Hepatic stellate cell (primary cell): ENCODE data around the gene IRS2.
"Not testable (repeated sequence)": the region's sequence is repeated elsewhere in the genome, so short reads cannot be mapped to it uniquely, and the experiment has no call there.

ENCODE experiments used
- DNase-seq: peaks from one replicate; pipeline ENCODE4 v3.0.0; 2011; ENCODE audit warnings: low spot score

IRS2 gene

DNA sequence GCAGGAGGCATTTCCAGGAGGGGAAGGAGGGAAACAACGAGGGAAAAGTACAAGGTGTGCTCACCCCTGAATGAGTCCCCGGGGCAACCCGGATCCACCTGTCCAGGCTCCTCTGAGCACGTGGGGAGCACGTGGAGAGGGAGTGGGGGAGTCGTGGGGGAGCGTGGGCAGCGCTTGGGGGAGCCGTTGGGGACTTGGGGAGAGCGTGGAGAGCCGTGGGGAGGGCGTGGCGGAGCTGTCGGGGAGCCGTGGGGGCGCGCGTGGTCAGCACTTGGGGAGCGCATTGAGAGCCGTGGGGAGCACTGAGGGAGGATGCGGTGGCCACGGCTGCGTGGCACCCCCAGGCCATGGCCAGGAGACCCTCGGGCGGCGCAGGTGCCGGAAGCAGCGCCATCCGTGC lies 52.8 kb downstream of the IRS2 start:
- DNase-seq: no peak

DNA sequence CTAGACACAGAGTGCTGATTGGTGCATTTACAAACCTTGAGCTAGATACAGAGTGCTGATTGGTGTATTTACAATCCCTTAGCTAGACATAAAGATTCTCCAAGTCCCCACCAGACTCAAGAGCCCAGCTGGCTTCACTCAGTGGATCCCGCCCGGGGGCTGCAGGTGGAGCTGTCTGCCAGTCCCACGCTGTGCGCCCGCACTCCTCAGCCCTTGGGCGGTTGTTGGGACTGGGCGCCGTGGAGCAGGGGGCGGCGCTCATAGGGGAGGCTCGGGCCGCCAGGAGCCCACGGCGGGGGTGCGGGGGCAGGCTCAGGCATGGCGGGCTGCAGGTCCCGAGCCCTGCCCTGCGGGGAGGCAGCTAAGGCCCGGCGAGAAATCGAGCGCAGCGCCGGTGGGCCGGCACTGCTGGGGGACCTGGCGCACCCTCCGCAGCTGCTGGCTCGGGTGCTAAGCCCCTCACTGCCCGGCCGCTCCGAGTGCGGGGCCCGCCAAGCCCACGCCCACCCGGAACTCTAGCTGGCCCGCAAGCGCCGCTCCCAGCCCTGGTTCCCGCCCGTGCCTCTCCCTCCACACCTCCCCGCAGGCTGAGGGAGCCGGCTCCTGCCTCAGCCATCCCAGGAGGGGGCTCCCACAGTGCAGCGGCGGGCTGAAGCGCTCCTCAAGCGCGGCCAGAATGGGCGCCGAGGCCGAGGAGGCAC lies 53.8 kb downstream of the IRS2 start:
- not testable (repeated sequence) for DNase-seq

DNA sequence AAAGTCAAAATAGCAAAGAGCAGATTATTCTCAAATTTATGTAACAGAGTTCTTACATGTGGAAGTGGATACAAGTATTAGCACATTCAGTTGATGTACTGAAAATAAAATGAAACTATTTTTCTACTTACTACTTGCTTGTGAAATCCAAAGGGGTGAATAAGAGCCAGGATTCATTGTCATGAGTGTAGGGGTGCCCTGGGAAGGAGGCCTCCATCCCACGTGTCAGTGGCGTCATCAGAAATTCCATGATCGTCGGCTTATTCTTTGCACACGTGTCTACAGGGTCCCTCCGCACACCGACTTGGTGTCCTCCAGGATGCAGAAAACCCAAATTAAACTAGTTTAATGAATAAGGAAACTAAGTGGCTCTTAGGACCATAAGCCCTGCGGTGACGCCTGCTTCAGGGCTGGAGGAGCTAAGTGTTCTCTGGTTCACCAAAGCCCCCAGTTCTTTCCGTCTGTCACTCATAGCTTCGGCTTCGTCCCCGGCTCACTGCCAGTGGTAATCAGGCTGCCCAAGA lies 55.5 kb downstream of the IRS2 start:
- DNase-seq: no peak

DNA sequence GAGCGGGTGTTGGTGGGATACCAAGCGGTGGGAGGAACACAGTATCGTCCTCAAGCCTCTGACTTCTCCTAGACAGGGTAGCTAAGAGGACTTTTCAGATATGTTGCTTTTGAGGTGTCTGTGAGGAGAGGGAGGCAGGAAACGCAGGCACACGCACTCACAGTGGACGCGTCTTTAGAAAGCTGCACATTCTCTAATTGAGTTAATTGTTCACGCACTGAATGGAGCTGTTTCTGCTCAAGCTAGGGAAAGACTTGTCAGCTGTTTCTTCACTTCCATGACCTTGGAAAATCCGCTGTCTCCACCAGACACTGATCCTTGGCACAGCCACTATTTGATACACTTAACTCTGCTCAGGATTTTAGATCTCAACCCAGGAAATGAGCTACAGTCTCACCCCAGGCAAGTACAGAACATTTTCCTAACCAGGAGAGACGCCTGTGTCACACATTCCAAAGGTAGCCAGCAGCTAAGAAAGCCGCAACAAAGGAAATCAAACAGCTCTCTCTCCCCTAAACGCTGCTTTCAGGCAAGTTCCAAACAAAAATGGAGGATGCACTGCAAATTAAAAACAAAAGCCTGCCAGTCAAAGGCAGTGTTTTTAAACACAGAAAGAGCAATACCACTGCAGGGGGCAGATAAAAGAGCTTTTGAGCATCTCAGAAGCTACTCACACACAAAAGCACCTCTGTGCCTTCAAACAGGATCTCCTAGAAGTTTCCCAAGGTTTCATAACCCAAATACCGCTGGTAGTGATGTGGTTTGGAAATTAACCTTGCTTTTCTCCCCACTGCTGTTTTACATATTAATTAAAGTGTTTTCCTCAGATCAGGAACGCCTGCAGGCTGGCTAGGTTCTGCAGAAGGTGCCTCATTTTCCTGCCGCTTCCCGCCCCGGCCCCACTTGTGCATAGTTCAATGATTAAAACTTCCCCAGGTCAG lies 57.3 kb downstream of the IRS2 start:
- DNase-seq: no peak

DNA sequence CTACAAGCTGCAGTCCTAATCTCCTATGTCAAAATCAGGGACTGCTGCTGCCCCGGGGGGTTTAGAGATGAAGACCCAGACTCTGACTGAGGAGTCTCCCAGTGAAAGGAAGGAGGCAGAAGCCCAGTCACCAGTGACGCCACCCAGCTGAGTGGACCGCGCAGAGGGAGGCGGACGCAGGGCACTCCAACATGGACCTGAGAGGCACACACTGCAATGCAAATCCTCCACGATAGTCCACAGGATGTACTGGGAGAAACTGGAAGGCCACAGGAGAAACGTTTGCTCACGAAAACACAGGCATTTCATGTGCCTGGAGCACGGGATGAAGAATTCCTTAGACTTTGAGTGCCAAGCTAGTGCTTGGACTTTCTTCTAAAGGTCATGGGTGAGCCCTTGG lies 58.3 kb downstream of the IRS2 start:
- DNase-seq: no peak

DNA sequence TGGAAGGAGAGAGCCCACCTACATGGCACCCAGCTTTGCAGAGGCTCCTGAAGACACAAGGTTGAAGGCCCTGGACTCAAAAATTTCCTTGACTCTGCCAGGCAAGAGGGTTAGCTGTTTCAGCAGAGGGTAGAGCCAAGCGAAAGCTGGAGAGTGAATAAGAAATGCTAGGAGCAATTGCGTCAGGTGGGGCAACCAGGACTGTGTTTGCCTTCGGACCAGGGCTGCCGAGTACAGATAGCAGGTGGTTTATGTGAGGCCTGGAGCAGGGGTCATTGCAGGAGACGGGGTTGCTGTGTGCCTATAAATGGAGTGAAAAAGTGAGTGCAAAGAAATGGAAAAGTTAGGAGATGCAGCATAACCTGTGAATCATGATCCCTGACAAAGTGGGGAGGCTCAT lies 59.1 kb downstream of the IRS2 start:
- no peak for DNase-seq

DNA sequence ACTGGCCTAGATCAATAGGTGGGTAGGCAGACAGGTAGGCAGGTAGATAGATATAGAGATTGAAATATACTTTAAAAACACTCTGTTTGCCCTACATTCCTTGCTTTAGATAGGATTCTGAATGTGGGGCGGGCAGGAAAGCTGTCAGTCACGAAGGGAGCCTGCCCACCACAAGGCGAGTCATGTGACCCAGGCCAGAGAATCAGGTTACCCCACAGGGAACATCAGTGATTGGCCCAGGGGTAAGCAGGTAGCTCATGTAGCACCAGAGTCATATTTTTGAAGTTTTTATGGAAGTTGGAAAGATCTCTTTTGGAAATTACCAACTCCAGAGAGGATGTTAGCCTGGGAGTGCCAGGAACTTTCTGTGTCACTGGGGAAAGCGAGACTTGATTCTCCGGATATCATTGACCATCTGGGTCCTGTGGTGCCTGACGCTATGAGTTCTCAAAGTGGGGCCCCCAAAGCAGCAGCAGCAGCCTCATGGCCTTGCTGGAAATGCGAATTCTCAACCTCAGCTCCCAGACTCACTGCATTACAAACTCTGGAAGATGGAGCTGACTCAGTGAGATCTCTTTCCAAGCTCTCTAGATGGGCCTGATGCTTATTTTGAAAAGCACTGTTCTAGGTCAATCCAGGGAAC lies 60.3 kb downstream of the IRS2 start:
- no peak for DNase-seq

DNA sequence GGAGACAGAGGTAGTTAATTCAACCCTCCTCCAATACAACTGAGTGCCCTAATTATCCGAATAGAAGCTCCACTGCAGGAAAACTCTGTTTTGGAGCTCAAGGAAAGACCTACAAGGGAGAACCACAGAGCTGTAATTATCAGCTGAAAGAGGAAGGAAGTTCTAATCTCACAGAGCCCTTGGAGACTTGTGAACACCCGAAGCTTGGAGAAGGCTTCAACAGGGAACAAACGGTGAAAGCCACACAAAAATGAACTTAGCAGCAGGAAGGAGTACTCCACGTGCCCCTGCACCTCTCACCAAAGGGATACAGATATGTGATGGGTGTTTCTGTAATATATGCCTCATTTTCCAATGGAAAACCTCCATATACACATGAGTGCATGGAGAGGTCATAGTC lies 61.1 kb downstream of the IRS2 start:
- DNase-seq: no peak

DNA sequence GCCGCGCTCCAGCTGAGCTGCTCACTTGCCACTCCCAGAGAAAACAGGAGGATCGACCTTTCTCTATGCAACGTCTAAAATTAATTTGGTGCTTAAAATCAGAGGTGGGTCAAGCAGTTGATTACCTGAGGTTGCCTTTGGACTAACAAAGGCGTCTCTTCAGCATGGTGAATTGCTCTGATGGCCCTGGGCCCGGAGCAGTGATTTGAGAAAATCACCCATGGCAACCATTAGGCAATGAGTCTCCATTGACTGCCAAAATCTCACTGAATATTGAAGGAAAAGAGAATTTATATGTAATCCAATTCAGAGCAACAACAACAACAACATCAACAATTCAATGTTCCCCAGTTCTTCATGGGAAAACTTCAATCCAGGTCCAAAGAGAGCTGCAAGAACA lies 61.8 kb downstream of the IRS2 start:
- no peak for DNase-seq

DNA sequence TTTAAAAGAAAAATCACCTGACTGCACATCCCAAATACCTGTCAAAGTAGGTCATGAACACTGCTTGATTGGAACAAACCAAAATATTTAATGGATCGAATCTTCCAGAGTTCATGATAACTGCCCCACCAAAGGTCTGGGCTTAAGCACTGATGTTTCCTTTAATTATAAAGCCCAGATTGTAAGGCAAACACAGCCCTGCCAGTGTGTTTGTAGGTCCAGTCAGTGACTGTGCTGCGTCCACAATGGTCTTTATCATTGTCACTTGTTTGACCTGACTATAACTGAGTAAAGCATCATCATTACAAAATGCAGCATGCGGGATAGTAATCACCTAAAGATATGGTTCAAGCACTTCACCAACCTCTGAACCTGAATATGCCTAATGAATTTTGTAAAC lies 63.3 kb downstream of the IRS2 start:
- DNase-seq: no peak

DNA sequence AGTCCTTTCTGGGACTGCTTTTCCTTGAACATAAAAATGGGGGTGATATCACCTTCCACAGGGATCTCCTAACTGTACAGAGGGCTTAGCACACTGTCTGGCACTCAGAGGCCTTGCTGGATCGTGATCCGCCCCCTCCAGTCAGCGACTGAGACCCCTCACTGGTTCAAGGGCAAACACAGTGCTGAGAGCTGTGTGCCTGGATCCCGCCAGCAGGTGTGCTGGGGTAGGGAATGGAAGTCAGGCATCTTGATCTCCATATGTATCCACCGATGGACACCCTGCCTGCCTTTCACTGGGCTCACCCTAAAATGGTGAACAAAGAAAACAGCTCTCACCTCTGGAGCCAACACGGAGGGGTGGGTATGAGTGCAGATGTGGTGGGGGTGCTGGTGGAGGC lies 64.3 kb downstream of the IRS2 start:
- no peak for DNase-seq

DNA sequence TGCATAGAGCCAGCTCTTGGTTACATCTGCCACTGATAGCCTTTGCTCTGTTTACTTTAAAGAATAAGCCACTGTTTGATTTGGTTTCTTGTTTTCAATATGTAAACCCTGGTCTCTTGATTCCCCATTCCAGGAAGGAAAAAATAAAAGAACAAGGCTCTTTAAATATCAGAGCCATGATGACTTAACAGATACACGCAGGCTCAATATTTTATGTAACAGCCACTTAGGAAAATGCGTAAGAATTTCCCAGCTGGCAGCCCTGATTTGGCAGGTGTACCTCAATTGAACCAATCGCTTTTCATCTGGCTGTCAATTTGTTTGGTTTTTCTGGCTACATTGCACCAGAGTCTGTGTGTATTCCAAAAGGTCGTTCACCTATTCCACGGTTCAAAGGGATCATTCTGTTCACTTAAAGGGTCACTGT lies 65.6 kb downstream of the IRS2 start:
- DNase-seq: no peak

DNA sequence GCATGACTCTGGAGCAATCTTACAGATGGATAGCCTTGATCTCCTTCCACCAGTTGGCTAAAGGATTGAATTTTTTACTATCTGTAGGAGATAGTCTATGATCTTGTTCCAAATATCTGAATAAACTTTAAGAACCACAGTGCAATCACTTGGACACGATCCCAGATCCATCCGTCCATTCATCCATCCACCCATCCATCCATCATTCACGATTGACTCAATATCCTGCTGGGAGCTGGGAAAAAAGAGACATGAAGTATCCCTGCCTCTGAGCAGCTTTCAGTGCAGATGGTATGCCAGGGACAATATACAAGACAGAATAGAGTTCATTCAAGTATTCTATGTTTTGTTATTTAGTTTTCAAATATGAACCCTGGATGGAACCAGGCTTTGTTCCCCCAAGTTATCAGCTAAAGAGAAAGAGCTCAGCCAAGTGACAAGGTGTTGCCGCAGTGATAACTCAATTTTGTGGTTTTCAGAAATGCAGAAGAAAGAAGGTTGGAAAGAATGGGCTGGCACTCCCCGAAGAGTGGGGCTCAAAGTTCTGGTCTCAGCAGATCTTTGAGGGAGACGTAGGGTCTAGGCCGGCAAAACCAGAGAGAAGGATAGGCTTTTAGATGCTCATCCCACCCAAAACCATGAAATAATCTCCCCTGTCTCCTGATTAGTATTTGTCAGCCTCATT lies 66.3 kb downstream of the IRS2 start:
- DNase-seq: no peak

DNA sequence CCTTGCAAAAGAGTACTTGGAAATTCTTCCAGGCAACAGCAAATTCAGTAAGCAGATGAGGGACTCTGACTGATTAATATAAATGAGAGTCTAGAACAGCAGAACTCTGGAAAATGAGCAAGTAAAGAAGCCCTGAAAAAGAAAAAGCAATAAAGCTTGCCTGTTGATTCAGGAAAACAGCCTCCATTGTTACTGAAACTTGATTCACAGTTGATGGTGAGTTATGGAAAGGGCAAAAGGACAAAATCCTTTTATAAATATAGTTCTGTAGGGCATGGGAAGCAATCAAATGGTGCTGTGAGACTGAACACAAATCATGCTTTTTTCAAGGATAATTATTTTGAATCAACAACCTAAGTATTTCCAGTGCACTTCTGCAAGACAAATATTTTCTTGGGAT lies 67.7 kb downstream of the IRS2 start:
- no peak for DNase-seq

DNA sequence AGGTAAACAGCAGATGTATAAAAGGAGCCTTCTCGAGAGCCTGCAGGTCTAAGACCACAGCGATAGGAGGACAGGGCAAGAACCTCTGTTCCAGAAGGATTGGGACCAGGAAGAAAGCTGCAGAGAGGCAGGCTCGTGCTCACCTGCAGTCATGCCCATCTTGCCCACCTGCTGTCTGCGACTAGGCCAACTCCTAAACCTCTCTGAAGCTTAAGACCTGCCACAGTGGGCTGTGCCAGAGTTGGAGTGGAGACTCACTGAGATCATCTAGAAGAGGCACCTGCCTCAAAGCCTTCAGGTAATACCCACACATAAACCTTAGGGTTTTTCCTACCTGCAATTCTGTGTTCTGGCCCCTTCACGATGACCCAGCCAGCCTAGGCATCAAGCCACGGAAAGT lies 68.7 kb downstream of the IRS2 start:
- no peak for DNase-seq

DNA sequence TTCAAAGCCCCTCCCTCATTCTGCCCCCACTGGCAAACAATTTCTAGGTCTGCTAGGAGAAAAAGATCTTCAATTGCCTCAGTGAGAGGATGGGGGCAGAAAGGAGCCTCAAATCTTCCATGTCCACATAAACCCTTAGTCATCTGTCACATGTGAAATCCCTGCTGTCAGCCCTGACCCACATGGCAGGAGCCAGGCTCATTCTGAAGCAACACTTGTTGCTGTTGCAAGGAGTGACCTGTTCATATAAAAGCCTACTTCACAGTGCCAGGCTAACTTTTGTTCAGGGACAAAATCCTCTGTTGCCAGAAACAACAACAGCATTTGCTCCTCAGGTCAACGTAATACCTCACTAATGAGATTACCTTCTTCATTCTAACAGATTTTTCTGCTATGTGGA lies 70.5 kb downstream of the IRS2 start:
- DNase-seq: no peak

DNA sequence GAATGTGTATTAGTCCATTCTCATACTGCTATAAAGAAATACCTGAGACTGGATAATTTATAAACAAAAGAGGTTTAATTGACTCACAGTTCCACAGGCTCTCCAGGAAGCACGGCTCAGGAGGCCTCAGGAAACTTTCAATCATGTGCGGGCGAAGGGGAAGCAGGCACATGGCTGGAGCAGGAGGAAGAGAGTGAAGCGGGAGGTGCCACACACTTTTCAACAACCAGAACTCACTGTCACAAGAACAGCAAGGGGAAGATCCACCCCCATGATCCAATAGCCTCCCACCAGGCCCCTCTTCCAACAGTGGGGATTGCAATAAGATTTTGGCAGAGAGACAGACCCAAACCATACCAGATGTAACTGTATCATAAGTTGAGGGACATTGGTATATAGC lies 72.7 kb downstream of the IRS2 start:
- DNase-seq: no peak

DNA sequence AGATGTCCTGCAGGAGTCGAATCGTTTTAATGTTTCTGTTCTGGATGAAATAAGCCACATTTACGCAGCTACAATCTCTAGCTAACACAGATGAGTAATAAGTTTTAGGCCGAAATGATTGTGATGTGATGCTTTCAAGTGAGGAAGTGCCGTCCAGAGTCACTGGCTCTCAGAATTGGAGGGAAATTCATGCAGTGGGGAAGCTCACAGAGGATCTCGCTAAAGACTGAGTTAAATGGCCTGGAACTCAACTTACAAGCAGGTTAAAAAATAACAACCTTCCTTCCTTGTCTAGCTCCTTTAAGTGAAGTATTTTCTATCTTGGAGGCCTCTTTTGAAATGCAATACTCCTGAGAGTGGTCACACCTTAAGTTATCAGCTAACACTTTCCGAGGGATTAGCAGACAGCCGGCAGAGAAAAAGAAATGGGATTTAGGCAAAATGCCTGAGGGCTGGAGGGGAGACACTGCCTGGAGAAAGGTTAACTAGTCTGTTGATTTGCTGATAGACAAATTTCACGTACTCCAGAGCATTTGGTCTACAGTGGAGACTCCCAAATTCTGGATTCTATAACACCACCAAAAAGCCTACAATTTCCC lies 74.2 kb downstream of the IRS2 start:
- no peak for DNase-seq

DNA sequence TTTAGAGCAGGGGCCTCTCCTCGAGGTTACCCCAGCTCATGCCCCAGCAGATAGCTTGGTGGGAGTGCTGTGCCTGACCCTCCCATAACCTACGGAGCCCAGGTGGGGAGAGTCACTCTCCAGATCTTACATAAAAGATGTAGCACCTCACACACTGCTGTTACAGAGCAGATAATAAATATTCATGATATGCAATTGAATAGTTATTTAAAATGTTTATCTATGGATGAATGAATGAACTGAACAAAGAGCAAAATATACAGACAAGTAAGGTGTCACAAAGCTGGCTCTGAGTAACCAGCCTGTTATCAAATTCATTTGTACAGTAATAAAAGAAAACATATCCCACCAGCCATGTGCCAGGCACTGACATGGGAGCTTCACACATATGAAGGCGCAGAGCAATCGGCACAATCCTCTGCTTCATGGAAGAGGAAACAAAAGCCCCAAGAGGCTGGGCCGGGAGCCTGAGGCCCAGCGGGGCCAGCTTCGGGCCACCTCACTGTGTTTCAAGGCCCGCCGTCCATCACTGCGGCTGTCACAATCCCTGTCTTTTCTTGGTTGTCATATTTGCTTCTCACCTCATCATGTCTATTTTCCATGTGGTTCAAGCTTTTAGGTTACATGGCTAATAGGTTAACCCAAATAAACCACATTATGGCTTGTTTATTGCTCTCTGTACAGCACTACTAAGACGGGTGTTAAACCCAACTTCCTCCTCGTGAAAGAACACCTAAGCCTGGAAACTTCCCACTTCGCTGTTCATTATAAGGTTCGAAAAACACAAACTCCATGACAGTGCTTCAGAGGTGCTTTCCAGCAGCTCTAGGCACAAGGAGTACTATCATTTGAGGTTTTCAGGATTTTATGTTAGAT lies 78.4 kb downstream of the IRS2 start:
- no peak for DNase-seq

DNA sequence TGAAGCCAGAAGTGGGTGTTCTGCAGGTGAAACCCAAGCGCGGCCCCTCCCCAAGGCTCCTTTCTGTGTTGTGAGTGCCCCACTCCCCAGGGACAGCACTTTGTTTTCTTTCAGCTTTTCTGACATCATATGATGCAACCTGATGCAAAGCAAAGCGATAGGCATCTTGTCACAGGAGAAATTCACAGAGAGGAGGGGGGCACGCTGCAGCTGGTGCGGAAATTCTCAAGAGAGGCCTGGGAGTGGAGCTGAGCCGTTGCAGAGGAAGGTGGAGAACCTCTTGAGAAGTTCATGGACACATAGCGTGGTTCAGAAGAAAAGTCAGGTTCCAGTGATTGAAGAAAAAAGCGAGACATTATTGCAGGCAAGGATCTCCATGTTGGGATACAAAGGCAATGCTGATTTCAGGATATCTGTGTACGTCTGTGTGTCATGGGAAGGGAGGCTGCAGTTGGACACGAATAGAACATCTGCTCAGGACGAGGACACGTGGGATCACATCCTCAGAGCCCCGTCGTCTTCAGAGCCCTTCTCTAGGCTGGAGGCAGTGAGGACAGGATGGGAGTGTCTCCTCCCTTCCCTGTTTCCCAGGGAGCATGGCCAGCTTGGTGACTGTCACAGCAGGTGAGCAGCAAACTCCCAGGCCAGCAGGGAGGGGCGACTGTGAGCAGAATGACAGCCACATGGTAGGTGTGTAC lies 79.2 kb downstream of the IRS2 start:
- no peak for DNase-seq
